DMS79 (cell line): Measurements from ENCODE around the gene LEFTY1.
"Not testable (repeated sequence)": the region's sequence is repeated elsewhere in the genome, so short reads cannot be mapped to it uniquely, and the experiment has no call there.

Source experiments
- DNase-seq: peaks from one replicate; lab custom pipeline; 2025; lab: John Stamatoyannopoulos, UW

LEFTY1 gene

GRCh38 chr1:225888898-225889601 is at the start of gene LEFTY1:
LEFTY1 (minus strand) TSS chr1:225889146; CDS start chr1:225889066, 80 bp downstream.
- no peak for DNase-seq

- no peak for DNase-seq
Measured at GRCh38 chr1:225937048-225937968, 48.4 kb upstream of the LEFTY1 start.

- no peak for DNase-seq
Measured at GRCh38 chr1:225936523-225936922, 47.6 kb upstream of the LEFTY1 start.

GRCh38 chr1:225936086-225936485 is 47.1 kb upstream of the LEFTY1 start:
- DNase-seq = not testable (repeated sequence)

GRCh38 chr1:225934711-225935110 is 45.8 kb upstream of the LEFTY1 start:
- DNase-seq = no peak

- DNase-seq = no peak
Measured at GRCh38 chr1:225933072-225933471, 44.1 kb upstream of the LEFTY1 start.

GRCh38 chr1:225931270-225932136 is 42.6 kb upstream of the LEFTY1 start:
- DNase-seq = no peak

- no peak for DNase-seq
Measured at GRCh38 chr1:225930566-225930965, 41.6 kb upstream of the LEFTY1 start.

GRCh38 chr1:225929462-225929861 is 40.5 kb upstream of the LEFTY1 start:
- DNase-seq = not testable (repeated sequence)

GRCh38 chr1:225928186-225929175 is 39.5 kb upstream of the LEFTY1 start:
- no peak for DNase-seq

- DNase-seq = no peak
Measured at GRCh38 chr1:225926551-225927113, 37.7 kb upstream of the LEFTY1 start.

- peak; percentile 97 for DNase-seq
Measured at GRCh38 chr1:225923692-225924555, 35.0 kb upstream of the LEFTY1 start, which contains the start of gene PYCR2. PYCR2 (minus strand) TSS chr1:225924250; CDS start chr1:225924110, 140 bp downstream.

- DNase-seq = no peak
Measured at GRCh38 chr1:225923381-225923691, 34.4 kb upstream of the LEFTY1 start.

GRCh38 chr1:225921734-225922709 is 33.1 kb upstream of the LEFTY1 start:
- peak; percentile 70 for DNase-seq

- DNase-seq = peak; percentile 21
Measured at GRCh38 chr1:225919906-225920305, 31.0 kb upstream of the LEFTY1 start.

GRCh38 chr1:225918280-225918679 is 29.3 kb upstream of the LEFTY1 start:
- DNase-seq = no peak

GRCh38 chr1:225917536-225917935 is 28.6 kb upstream of the LEFTY1 start:
- no peak for DNase-seq

- DNase-seq = no peak
Measured at GRCh38 chr1:225917101-225917500, 28.2 kb upstream of the LEFTY1 start.
